ENCODE results near the gene IRF2.

GRCh38 chr4:184448141-184448540, 26.2 kb downstream of the IRF2 start:
- no peak for TF ChIP-seq SP1 (IDR thresholded peaks at IDR 0.05; ENCODE audit: low read depth, low read length)
- TF ChIP-seq TAF7 (optimal IDR thresholded peaks at IDR 0.05; ENCODE audit: borderline replicate concordance, low read depth, low read length), result no peak
- TF ChIP-seq CTCF (IDR thresholded peaks at IDR 0.05; ENCODE audit: control extremely low read depth in 1 of 3, insufficient read depth in 1 of 3, low read depth in 1 of 3, low read length in 3 of 3), result no peak
